HAP-1 (cell line): Measurements from ENCODE around the gene POTEB2.
"Not testable (repeated sequence)": the region's sequence is repeated elsewhere in the genome, so short reads cannot be mapped to it uniquely, and the experiment has no call there.

Experiments
- DNase-seq, 2 experiments: peaks; one replicate each; pipeline ENCODE4 v3.0.0-alpha.2; 2016 to 2020; ENCODE audit warnings: low spot score in 2 of 2
- H3K27me3 ChIP-seq: fragments of 250-450 bp; sonication (Bioruptor Pico); 2 replicates; pipeline ENCODE4 v1.5.1; 2020; ENCODE audit warnings: low read depth, mild to moderate bottlenecking, moderate library complexity
- H3K36me3 ChIP-seq: fragments of 250-450 bp; sonication (Bioruptor Pico); replicated peaks from 2 replicates; pipeline ENCODE4 v1.5.1; 2020; ENCODE audit warnings: mild to moderate bottlenecking
- H3K4me1 ChIP-seq: fragments of 250-450 bp; sonication (Bioruptor Pico); 2 replicates; pipeline ENCODE4 v1.5.1; 2020; ENCODE audit warnings: mild to moderate bottlenecking
- H3K4me3 ChIP-seq: fragments of 250-450 bp; sonication (Bioruptor Pico); 2 replicates; pipeline ENCODE4 v1.5.1; 2020; ENCODE audit warnings: mild to moderate bottlenecking, moderate library complexity
- H3K9me3 ChIP-seq: fragments of 250-450 bp; sonication (Bioruptor Pico); 2 replicates; pipeline ENCODE4 v1.5.1; 2020; ENCODE audit warnings: mild to moderate bottlenecking, moderate library complexity
- in situ Hi-C: fragments of 300-500 bp; cut with MboI; formaldehyde crosslinking; loops from 3 replicates; pipeline ENCODE4 v1.14.3; 2020; ENCODE audit warnings: low sequenced_read_pairs, inconsistent platforms, mixed read lengths

Gene POTEB2

DNA sequence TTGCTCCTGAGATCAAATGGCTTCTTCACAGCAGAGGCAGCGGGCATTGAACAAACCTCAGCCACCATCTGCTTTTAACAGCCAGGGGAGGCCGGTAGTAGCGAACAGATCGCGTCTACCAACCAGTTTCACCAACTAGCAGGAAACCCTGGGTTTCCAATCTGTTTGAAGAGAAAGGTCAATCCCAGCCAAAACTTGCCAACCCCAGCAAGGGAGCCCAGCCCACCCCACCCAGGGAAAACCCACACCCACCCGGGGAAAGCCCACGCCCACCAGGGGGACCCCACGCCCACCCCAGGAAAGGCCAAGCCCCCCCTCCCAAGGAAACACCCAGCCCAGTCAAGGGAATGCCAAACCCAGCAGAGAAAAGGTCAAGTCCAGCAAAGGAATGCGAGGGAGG, at the start of gene POTEB2:
TSS of gene POTEB2 (minus strand) at position 101 of the 400 bp plus-strand sequence. CDS start at position 68, 33 bp downstream.
- DNase-seq, H3K9me3 ChIP-seq, H3K4me1 ChIP-seq, in situ Hi-C loops, H3K27me3 ChIP-seq, H3K36me3 ChIP-seq, H3K4me3 ChIP-seq: not testable (repeated sequence)

GRCh38 chr15:20879916-20880315, 13.8 kb upstream of the POTEB2 start:
- in situ Hi-C loops, DNase-seq, H3K4me3 ChIP-seq, H3K4me1 ChIP-seq, H3K9me3 ChIP-seq, H3K36me3 ChIP-seq, H3K27me3 ChIP-seq: not testable (repeated sequence)

DNA sequence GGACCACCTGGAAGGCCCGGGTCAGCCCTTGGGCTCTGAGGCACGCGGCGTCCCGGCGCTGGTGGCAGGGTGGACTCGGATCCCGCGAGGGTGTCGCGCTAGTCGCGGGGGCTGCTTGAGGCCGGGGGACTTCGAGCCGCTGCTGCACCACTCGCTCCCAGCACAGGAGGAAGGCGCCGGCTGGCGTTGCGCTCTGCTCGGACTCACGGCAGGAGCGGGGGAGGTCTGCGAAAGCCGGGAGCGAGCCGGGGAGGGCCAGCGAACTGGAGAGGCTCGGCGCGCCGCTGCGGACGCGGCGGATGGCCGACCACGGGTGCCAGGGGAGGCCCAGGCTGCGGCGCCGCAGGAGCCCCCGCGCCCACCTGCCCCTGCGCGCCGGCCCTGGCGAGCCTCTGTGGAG, 12.3 kb upstream of the POTEB2 start:
- H3K9me3 ChIP-seq, H3K27me3 ChIP-seq, H3K4me1 ChIP-seq, in situ Hi-C loops, H3K36me3 ChIP-seq, DNase-seq, H3K4me3 ChIP-seq: not testable (repeated sequence)

GRCh38 chr15:20877819-20878218, 11.7 kb upstream of the POTEB2 start:
- H3K9me3 ChIP-seq, H3K4me1 ChIP-seq, H3K36me3 ChIP-seq, H3K4me3 ChIP-seq, DNase-seq, in situ Hi-C loops, H3K27me3 ChIP-seq: not testable (repeated sequence)
